Aorta (tissue), 5 donors: ENCODE results near the gene EPHA1. TPM values are rescaled to one million over a fixed set of nuclear protein-coding genes. Genes with fewer than 3 reads are reported as not detected.

ENCODE experiments used
- ATAC-seq: fragments of 200-7000 bp; cut with Tn5 transposase; one replicate; pipeline ENCODE4 v1.9.1; 2022; ENCODE audit warnings: moderate library complexity; ENCODE audit not compliant: low FRiP score
- DNase-seq, 2 donors: peaks; one replicate each; pipeline ENCODE4 v3.0.0-alpha.2; 2020
- H3K27ac ChIP-seq, 2 donors: one replicate each; pipeline ENCODE4 v1.5.1; 2013; ENCODE audit warnings: low read length in 2 of 2, mild to moderate bottlenecking in 2 of 2, moderate library complexity in 2 of 2, control low read depth in 1 of 2, inconsistent platforms in 1 of 2, low read depth in 1 of 2
- H3K27me3 ChIP-seq, 2 donors: one replicate each; pipeline ENCODE4 v1.6.1; 2013; ENCODE audit warnings: control low read depth in 1 of 2, low read length in 1 of 2, mild to moderate bottlenecking in 1 of 2, moderate library complexity in 1 of 2; ENCODE audit not compliant: insufficient read depth in 2 of 2, control insufficient read depth in 1 of 2
- H3K36me3 ChIP-seq, 2 donors: one replicate each; pipeline ENCODE4 v1.6.1; 2013; ENCODE audit warnings: control low read depth in 1 of 2, low read length in 1 of 2, mild to moderate bottlenecking in 1 of 2; ENCODE audit not compliant: insufficient read depth in 2 of 2, control insufficient read depth in 1 of 2
- H3K4me1 ChIP-seq, 2 donors: one replicate each; pipeline ENCODE4 v1.6.1; 2013; ENCODE audit warnings: low read length in 2 of 2, control low read depth in 1 of 2, mild to moderate bottlenecking in 1 of 2, moderate library complexity in 1 of 2; ENCODE audit not compliant: insufficient read depth in 2 of 2, control insufficient read depth in 1 of 2
- H3K4me3 ChIP-seq, 2 donors: one replicate each; pipeline ENCODE4 v1.5.1; 2013; ENCODE audit warnings: low read length in 2 of 2, control low read depth in 1 of 2, mild to moderate bottlenecking in 1 of 2
- H3K9me3 ChIP-seq: one replicate; pipeline ENCODE4 v1.6.1; 2013; ENCODE audit warnings: mild to moderate bottlenecking, low read length; ENCODE audit not compliant: control insufficient read depth
- WGBS, 2 donors: extraction: QIAGEN DNeasy Blood & Tissue Kit; methylation state at CpG; one replicate each; pipeline ENCODE4 v1.1.7; 2013; 5-methylcytosine and 5-hydroxymethylcytosine counted together
- intact Hi-C, 2 donors: fragments of 100-400 bp; cut with DNase I; formaldehyde crosslinking; loops; one replicate each; pipeline versions ENCODE4 v1.14.2 to v1.15.0; 2022
- polyA plus RNA-seq, 2 donors: library from polyadenylated mRNA; stranded (reverse); fragments of 200-250 nt; gene quantifications; one replicate each; pipeline ENCODE4 v1.2.3, GENCODE V29; 2013
- total RNA-seq, 2 donors: library from RNA; stranded (reverse); fragmentation: NEBNext Ultra II Directional; extraction: Animal tissue kit (Norgen Biotek cat#: 25700); gene quantifications; one replicate each; pipeline ENCODE4 v1.2.1, GENCODE V29; 2021
- donor health status: healthy with polysubstance abuse.
- donor health status: Bipolar disorder and iron deficiency.
- donor health status: DM: no; HTN: no; CAD: no.
- donor health status: DM: no; HTN: no; CAD: no.
- donor health status: DM: yes; HTN: yes; CAD: no.

Gene EPHA1
- total and polyA plus RNA-seq, 4 donors: 0.20 to 1.9 (median 0.33) TPM

DNA sequence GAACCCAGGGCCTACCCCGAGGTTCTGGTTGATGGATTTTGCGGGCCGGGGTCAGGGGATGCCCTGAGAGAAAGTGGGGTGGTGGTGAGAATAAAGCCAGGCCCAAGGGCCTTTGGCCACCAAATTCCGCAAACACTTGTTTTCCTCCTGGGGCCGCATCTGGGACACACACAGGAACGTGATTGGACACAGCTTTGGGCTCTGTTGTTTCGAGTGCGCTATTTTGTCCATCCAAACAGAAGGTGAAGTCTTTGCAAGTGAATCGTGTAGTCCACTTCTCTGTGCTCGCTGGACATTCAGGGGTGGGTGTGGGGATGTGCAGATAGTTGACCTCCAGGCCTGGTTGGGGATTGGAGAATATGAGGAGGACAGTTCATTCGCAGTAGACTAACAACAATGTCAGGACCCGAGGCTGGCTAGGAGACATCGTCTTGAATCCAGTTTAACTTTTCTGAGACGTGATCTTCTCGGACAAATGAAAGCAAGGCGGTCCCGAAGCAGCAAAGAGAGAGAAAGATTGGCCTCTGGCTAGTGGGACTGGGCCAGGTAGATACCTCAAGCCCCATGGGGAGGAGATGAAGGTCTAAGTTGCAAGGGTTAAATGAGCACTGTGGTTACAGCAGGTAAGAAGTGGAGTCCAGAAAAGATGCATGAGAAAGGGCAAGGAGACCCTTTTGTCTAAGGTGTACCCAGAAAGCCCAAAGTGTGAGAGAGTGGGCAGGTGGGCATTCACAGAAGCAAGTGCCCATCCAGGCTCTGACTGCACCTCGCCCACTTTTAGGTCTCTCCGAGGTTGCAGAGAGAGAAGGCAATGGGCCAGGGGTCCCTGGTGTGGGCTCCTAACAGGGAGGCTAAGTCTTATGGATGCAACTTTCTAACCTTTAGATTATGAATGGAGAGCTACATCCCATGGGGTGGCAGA lies 45.4 kb downstream of the EPHA1 start:
- 51 to 55% methylated on average over 19 of the region's 19 CpGs for WGBS, 2 donors
- H3K4me1 ChIP-seq: no peaks in the 10 kb centered on the region
- peak overlapping the region; percentile 62 to 66 for H3K4me3 ChIP-seq
- no peaks in the 10 kb centered on the region for H3K9me3 ChIP-seq
- no peak overlapping the region for H3K27ac ChIP-seq
- no peaks in the 10 kb centered on the region for H3K27me3 ChIP-seq
- peak in 1 of 2 donors; percentile 63 for DNase-seq
- intact Hi-C loops: loop anchor here in 1 of 2 donors (5.0 kb wide), 1 partner anchor 54 kb away; no protein-coding TSS in a partner anchor
- no peak for ATAC-seq
- H3K36me3 ChIP-seq: no peaks in the 10 kb centered on the region

DNA sequence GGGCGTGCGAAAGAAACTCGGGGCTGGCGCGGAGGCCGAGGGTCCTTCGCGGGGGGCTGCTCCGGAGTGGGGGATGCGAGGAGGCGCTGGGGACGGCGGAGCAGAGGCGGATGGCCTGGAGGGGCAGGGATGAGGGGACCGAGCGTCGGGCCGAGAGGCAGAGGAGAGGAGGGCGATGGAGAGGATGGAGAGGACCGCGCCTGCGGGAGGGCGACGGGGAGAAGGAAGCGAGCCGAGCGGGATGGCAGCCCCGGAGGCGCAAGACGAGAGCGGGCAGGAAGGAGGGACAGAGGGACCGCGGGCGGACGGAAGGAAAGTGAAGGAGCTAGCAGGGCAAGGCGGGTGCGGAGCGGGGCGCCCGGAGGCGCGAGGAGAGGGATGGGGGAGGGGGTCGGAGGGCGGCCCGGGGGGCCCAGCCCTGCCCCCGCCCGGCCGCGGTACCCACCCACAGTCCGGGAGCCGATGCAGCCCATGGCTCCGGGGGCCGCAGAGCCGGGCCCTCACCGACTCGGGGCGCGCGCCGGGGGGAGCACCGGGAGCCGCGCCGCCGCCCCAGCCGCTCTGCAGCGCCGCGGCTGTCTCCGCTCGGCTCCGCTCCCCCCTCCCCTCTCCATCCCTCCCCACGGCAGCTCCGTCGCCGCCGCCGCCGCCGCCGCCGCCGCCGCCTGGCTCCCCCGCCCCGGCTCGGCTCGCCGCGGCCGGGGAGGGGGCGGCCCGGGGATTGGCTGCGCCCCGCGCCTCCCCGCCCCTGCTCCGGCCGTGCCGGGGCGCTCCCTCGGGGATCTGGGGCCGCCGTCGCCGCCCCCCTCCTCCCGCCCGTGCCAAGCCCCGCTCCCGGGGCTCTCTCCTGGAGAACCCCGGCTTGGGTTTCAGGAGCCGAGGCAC lies 46.3 kb downstream of the EPHA1 start, which contains the start of gene FAM131B:
TSS of gene FAM131B (minus strand) at position 583 of the 885 bp plus-strand sequence. CDS start at position 473, 110 bp downstream.
- no peaks in the 10 kb centered on the region for H3K27me3 ChIP-seq

DNA sequence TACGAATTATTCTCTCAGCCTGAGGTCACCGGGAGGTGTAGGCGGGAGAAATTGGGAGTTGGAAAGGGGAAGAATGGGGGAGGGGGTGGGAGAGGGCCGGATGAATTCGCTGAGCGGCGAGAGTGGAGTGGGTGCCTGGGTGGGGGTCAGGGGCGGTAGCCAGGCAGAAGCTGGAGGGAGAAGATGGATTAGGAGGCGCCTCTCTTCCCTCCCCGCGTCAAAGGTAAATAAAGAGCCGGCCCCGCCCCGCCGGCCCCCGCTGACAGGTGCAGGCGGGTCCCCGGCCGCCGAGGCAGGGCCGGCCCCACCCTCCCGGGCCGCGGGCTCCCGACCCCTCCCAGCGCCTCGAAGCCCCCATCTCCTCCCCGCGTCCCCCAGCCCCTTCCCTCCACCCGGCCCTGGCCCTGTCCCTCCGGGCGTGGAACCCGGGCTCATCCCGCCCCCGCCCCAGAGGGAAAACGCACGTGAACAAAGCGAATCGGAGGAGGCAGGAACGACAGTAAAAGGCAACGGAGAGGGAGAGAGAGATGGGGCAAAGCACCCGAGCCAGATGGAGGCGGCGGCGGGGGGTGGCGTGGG lies 47.0 kb downstream of the EPHA1 start:
- H3K27me3 ChIP-seq: no peaks in the 10 kb centered on the region
- no peak overlapping the region for H3K27ac ChIP-seq
- peak overlapping the region; percentile 62 to 66 for H3K4me3 ChIP-seq
- no peaks in the 10 kb centered on the region for H3K9me3 ChIP-seq
- no peaks in the 10 kb centered on the region for H3K4me1 ChIP-seq
- ATAC-seq: no peak
- WGBS, 2 donors: 2% methylated on average over 33 to 46 of the region's 46 CpGs
- intact Hi-C loops: loop anchor here in 1 of 2 donors (5.0 kb wide), 1 partner anchor 56 kb away; no protein-coding TSS in a partner anchor
- DNase-seq: no peak
- no peaks in the 10 kb centered on the region for H3K36me3 ChIP-seq

More for the DNA sequence above, 46.3 kb downstream of the EPHA1 start, which contains the start of gene FAM131B:
- H3K9me3 ChIP-seq: no peaks in the 10 kb centered on the region
- no peak within 1 kb of the TSS for H3K27ac ChIP-seq
- 0 to 1% methylated on average over 23 to 112 of the region's 112 CpGs for WGBS, 2 donors
- intact Hi-C loops: loop anchor here in 1 of 2 donors (5.0 kb wide), 1 partner anchor 55 kb away; no protein-coding TSS in a partner anchor
- ATAC-seq (peak; percentile 39), DNase-seq (peak in 1 of 2 donors; percentile 81)
- H3K4me3 ChIP-seq: peak within 1 kb of the TSS; percentile 62 to 66
- no peaks in the 10 kb centered on the region for H3K4me1 ChIP-seq
- no peaks in the 10 kb centered on the region for H3K36me3 ChIP-seq

DNA sequence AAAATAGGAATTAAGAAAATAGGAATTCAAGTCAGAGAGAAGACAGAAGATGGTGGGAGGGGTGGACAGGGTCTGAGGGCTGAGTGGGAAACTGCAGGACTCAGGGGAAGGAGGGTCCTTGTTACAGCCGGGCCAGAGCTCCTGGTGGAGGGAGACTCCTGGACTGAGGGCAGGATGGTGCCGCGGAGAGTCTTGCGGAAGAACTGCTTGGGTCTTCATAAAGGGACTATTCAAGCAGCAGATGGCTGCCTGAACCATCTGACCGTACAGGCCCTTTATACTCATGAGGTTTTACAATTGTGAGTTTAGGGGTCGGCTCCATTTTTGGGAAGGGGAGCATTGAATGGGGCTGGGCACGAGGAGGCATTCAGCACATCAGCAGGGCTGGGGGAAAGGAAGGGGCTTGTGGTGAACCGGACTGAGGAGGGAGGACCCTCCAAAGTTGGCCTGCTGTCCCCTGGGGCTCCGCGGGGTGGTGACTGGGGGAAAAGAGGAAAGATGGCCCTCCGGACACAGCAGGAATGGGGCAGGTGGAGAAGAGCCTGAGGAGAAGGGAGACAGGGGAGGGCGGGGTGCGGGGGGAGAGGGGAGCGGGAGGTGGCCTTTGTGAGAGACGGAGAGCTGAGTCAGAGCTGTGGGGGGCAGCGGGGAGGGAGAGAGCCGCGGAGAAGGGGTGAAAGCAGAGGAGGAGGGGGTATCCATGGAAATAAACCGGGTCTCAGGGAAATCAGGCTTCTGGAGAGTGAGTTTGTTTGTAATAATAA lies 47.7 kb downstream of the EPHA1 start:
- Histone ChIP-seq H3K4me3 (no peak overlapping the region), H3K36me3 (no peaks in the 10 kb centered on the region), H3K27me3 (no peaks in the 10 kb centered on the region), H3K27ac (no peak overlapping the region), H3K9me3 (no peaks in the 10 kb centered on the region), H3K4me1 (no peaks in the 10 kb centered on the region)
- WGBS, 2 donors: 51 to 60% methylated on average over 19 of the region's 19 CpGs
- no peak for ATAC-seq
- no peak for DNase-seq
- intact Hi-C loops: loop anchor here in 1 of 2 donors (5.0 kb wide), 1 partner anchor 56 kb away; no protein-coding TSS in a partner anchor

DNA sequence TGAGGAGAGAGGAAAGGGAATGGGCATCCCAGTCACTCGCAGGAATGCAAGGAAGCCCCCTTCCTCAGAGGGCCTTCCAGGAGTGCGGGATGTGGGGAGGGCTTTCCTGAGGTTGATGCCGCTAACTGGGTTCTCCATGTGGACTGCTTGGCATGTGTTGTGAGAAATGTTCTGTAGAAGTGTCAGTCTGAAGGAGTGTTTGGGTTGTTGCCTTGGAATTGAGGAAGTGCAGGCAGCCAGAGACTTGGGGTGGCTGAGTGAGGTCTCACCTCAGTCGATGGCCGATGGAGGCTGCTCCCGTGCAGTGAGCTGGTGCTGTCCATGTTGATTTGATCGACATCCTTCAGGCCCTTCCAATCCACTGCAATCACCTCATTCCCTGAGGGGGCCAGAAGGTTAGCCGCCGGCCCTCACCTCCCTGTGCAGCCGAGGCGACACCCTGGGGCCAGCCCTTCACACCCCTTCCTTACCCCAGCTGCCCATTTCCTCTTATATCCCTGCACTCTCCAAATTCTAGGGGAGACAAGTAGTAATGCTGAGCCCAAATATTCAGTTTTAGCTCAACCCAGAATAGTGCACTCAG lies 48.8 kb downstream of the EPHA1 start:
- ATAC-seq: no peak
- no peak overlapping the region for H3K4me3 ChIP-seq
- H3K4me1 ChIP-seq: no peaks in the 10 kb centered on the region
- no peak for DNase-seq
- H3K36me3 ChIP-seq: no peaks in the 10 kb centered on the region
- intact Hi-C loops: loop anchor here in 1 of 2 donors (5.0 kb wide), 1 partner anchor 57 kb away; no protein-coding TSS in a partner anchor
- H3K27ac ChIP-seq: no peak overlapping the region
- WGBS, 2 donors: 82 to 86% methylated on average over 11 of the region's 11 CpGs
- no peaks in the 10 kb centered on the region for H3K9me3 ChIP-seq
- no peaks in the 10 kb centered on the region for H3K27me3 ChIP-seq

DNA sequence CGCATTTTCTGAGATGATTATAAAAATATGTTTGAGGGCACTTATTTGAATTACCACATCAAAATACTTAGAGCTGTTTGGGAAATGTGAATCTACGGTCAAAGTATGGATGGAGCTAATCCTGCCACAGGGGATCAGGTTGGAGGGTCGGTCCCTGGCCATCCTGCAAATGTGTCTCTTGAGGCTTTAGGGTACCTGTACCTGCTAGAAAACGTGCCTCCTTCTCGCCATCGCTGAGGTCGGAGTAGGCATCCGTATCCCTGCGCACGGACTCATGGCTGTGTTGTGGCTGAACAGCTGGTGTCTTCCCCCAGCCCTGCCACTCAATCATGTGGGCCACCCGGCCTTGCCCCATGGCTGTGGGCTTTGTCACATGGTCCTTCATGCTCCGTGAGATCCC lies 50.0 kb downstream of the EPHA1 start:
- WGBS, 2 donors: 93% methylated on average over 12 of the region's 12 CpGs
- Histone ChIP-seq H3K27ac (no peak overlapping the region), H3K27me3 (no peaks in the 10 kb centered on the region), H3K4me3 (no peak overlapping the region), H3K4me1 (no peaks in the 10 kb centered on the region), H3K36me3 (no peaks in the 10 kb centered on the region), H3K9me3 (no peaks in the 10 kb centered on the region)
- DNase-seq (no peak), ATAC-seq (no peak)
- intact Hi-C loops: no loop called here

DNA sequence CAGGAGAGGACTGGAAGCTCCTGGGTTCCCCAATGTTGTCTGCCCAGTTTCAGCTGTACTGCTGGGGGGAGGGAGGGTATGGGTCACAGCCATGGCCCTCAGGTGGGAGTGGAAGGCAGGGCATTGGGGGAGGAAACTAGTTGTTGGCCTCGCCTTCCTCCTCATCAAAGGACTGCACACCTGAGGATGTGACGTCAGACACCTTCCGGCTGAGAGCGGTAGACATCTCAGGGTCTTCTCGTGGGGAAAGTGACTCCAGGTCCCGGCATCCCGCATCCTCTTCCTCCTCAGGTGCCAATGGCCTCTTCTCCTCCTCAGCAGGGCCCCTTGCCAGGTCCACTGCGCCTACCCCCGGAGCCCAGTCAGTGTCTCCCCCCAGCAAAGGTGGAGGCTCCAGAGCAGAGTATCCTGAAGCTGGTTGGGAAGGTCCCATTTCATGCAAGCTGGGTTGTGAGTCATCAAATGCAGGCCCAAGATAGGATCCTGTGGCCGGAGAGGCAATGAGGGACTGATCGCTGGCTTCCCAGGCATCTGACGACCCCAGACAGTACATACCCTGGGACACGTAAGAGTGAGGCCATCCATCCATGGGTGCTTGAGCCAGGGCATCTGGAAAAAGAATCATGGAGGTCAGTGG lies 52.1 kb downstream of the EPHA1 start:
- no peaks in the 10 kb centered on the region for H3K4me1 ChIP-seq
- no peak overlapping the region for H3K4me3 ChIP-seq
- H3K27ac ChIP-seq: no peak overlapping the region
- WGBS, 2 donors: 94 to 95% methylated on average over 13 of the region's 13 CpGs
- H3K27me3 ChIP-seq: no peaks in the 10 kb centered on the region
- intact Hi-C loops: no loop called here
- DNase-seq (no peak), ATAC-seq (no peak)
- H3K9me3 ChIP-seq: no peaks in the 10 kb centered on the region
- H3K36me3 ChIP-seq: no peaks in the 10 kb centered on the region
